Measurements from ENCODE around the gene IQGAP2.

The IQGAP2 gene, protein sequence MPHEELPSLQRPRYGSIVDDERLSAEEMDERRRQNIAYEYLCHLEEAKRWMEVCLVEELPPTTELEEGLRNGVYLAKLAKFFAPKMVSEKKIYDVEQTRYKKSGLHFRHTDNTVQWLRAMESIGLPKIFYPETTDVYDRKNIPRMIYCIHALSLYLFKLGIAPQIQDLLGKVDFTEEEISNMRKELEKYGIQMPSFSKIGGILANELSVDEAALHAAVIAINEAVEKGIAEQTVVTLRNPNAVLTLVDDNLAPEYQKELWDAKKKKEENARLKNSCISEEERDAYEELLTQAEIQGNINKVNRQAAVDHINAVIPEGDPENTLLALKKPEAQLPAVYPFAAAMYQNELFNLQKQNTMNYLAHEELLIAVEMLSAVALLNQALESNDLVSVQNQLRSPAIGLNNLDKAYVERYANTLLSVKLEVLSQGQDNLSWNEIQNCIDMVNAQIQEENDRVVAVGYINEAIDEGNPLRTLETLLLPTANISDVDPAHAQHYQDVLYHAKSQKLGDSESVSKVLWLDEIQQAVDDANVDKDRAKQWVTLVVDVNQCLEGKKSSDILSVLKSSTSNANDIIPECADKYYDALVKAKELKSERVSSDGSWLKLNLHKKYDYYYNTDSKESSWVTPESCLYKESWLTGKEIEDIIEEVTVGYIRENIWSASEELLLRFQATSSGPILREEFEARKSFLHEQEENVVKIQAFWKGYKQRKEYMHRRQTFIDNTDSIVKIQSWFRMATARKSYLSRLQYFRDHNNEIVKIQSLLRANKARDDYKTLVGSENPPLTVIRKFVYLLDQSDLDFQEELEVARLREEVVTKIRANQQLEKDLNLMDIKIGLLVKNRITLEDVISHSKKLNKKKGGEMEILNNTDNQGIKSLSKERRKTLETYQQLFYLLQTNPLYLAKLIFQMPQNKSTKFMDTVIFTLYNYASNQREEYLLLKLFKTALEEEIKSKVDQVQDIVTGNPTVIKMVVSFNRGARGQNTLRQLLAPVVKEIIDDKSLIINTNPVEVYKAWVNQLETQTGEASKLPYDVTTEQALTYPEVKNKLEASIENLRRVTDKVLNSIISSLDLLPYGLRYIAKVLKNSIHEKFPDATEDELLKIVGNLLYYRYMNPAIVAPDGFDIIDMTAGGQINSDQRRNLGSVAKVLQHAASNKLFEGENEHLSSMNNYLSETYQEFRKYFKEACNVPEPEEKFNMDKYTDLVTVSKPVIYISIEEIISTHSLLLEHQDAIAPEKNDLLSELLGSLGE (N-terminal part only)

GRCh38 chr5:76402886-76403765 lies at the start of gene IQGAP2:
Gene IQGAP2, plus strand, starts transcription at chr5:76403285. Its CDS starts 261 bp downstream, at chr5:76403546.
- DNase-seq: peak; percentile 85

- DNase-seq: no peak
Measured at GRCh38 chr5:76356887-76357286, 46.2 kb upstream of the IQGAP2 start.

DNA sequence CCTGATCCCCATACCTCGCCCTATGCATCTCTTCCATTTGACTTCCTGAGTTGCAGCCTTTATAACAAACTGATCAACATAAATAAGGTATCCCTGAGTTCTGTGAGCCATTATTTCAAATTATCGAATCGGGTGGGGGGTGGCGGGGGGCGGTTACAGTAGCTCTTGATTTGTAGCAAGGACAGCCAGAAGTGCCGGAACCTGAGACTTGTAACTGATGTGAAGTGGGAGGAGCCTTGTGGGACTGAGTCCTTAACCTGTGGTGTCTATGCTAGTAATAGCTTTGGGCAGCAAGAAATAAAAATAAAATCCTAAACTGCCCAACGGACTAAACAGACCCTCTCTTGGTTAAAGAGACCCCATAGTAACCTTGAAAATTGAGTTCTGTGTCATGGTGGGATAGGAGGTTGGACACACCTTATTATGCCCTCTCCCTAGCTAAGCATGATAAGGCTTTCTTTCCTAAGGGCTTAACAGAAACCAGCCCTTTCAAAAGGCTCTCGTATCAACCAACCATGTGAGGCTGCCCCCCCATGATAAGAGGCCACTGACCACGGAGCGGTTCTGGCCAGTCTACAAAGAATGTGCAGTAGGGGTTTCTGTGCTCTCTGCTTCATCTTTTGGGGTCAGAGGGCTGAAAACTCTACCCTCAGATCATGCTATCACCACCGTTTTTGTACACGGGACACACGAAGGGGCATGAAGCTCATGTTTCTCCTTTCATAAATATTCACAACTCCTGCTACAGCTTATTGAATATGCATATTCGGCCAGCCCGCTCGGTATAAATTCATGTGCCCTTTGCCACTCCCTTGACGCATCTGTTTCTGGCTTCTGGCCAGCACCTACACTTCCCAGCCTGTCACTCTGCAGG lies 39.5 kb upstream of the IQGAP2 start:
- DNase-seq: no peak

- no peak for DNase-seq
Measured at GRCh38 chr5:76364226-76364589, 38.9 kb upstream of the IQGAP2 start.

- no peak for DNase-seq
Measured at GRCh38 chr5:76365561-76365960, 37.5 kb upstream of the IQGAP2 start.

GRCh38 chr5:76366596-76366995 lies 36.5 kb upstream of the IQGAP2 start:
- no peak for DNase-seq

- no peak for DNase-seq
Measured at GRCh38 chr5:76367623-76368371, 35.3 kb upstream of the IQGAP2 start.

DNA sequence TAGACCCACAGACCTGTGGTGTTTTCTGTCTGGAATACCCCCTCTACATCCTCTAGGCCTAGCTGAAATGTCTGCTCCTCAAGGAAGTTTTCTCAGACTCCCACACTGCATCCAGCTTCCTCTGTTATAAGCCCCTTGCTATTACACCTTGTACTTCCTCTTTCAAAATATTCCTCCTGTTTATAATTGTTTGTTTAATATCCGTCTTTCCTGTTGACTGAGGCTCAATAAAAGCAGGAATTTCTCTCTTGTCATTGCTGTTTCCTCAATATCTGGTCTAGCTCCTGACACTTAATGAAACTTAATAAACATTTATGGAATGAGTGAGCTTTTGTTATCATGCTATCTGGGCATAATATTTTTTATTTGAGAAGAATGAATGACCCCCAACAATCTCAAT lies 34.1 kb upstream of the IQGAP2 start:
- DNase-seq: no peak

- peak; percentile 61 for DNase-seq
Measured at GRCh38 chr5:76369668-76370067, 33.4 kb upstream of the IQGAP2 start.

DNA sequence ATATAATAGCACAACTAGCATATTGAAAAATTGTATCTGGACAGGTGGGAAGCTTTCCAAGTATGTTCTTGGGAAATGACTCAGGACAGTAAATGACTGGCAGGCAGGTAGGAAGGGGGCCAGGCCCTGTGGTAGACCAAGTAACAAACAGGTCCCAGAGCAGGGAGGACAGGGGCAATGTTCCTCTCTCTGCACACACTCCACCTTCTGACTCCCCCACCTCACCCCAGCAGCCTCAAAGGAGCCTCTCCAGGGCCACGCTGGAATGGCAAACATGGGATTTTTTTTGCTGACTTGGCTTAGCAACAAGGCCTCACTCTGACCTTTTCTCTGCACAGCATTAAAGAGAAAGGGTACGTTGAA lies 31.1 kb upstream of the IQGAP2 start:
- no peak for DNase-seq

DNA sequence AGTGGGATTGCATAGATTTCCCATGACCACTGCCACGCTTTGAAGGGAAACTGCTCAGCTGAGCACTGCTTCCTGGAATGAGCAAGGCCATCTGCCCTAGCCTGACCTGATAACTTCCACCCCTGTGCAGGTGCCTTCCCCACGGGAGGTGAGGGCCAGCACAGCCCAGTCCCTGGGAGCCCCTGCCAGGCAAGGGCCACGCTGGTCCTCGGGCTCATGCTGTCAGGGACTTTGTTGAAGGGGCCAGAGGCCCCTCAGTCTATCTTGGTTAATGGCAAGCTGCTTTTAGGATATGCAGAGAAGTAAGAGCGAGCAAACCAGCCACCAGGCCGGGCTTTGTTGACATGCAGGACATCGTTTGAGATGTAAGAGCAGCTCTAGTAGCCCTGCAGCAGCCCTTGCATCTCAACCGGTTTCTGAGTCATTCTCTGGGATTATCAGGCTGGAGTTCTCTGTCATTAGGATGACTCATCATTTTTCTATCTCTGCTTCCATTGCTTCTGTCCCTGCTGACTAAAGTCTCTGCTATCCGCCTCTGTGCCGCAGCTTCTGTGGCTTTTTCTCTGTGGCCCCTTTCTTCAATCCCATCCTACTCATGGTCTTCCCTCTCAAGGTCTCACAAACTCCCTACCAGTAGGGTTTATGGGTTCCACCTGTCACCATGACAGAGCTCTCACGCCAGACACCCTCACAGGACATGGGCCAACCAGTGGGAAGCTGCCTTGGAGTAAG lies 30.6 kb upstream of the IQGAP2 start:
- DNase-seq: no peak

DNA sequence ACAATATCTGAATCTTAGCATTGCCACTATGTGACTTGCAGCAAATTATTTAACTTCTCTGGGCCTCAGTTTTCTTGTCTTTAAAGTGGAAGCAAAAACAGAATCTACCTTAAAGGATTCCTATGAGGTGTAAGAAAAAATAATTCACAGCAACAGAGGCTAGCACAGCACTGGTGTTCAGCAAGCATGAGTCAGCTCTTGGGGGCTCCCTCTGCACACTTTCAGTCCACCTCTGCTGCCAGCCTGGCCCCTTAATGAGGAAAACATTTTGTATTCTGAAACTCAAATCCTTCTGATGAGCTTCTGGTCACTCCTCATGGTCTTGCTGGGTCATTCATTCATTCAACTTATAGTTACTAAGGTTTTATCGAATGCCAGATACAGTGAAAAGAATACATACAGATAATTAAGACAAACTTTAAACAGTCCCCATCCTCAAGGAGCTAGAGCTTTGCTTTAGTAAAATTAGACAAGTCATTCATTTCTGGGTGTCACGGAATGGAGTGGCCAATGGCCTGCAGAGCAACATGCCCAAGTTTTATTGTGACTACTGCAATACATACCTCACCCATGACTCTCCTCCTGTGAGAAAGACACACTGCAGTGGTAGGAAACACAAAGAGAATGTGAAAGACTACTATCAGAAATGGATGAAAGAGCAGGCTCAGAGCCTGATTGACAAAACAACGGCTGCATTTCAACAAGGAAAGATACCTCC lies 26.8 kb upstream of the IQGAP2 start:
- DNase-seq: no peak

DNA sequence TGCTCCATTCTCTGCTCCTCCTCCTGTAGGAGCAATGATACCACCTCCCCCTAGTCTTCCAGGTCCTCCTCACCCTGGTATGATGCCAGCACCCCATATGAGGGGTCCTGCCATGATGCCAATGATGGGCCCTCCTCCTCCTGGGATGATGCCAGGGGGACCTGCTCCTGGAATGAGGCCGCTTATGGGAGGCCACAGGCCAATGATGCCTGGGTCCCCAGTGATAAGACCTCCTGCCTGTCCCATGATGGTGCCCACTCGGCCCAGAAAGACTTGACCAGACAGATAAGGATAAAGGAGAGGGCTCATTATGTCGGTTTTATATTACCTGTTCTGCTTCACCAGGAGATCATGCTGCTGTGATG lies 26.2 kb upstream of the IQGAP2 start:
- DNase-seq: no peak

- no peak for DNase-seq
Measured at GRCh38 chr5:76378355-76378754, 24.7 kb upstream of the IQGAP2 start.

DNA sequence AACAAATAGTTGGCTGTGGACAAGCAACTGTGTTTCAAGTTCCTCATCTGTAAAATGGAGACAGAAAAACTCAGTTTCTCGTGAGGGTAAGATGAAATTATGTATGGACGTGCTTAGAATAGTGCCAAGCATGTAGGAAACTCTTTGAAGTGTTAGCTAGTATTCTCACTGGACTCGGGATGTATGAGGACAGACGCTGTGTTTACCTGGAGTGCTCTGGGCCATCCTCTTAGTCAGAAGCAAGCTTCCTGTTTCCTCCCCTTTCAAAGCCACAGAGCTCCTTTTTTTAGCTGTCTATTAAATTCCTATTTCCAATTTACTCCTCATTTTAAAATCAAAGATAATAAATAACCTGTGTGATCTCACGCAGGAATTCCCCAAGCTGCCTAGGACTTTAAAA lies 23.8 kb upstream of the IQGAP2 start:
- no peak for DNase-seq

DNA sequence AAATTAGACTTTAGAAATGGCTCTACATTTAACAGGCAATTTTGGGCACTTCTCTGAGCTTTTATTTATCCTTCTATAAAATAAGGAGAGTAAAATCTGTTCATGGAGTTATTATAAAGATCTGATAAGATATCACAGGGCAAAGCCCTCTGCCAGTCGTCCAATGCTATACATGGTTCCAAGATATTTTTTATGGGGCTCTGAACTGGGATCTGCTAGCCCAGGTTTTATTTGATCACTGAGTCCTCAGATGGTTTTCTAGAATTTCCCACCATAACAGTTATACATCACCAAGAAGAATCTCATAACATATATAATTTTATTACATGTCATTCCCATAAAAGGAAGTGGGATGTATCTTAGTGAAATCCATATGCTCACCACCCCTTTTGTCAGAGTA lies 23.2 kb upstream of the IQGAP2 start:
- no peak for DNase-seq

DNA sequence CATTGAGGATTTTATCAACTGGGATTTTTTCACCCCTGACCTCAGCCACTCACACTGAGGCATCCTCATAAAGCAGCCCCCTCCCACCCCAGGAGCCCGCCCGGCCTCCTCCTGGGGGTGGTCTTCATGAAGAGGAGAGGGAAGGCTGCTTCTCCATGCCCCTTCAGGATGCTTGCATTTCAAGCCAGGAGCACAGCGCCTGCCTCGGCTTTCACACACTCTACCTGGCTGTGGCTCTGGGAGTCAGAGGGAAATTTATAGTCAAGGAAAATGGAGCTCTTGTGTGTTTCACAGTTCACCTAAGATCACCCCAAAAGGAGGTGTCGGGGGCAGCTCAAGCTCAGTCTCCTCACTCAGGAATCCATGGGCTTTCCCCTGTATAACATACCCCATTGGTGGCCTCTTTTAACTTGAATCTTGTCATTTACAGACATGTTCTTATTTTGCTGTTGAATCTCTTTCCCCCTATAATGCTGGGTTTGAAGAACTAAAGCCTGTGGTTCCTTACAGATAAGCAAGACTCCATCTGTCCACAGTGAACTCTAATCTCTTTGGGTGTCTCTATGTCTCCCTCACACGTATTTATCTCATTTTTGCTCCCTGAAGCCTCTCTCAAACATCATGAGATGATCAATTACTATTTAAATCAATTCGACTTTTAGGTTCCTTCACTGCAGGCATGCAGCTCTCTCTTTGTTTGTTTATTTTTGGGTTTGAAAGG lies 22.6 kb upstream of the IQGAP2 start:
- DNase-seq: no peak

GRCh38 chr5:76383126-76383832 lies 19.8 kb upstream of the IQGAP2 start:
- DNase-seq: no peak

Data from stimulated activated CD8-positive, alpha-beta memory T cell treated with anti-CD3 and anti-CD28 coated beads, Interleukin-4, amount 100 ng/mL, for 48 hours (primary cell).